CD4-positive, alpha-beta T cell treated with Interleukin-21 for 1 hour (primary cell): ENCODE results near the gene ATRIP.
"Not testable (repeated sequence)": the region's sequence is repeated elsewhere in the genome, so short reads cannot be mapped to it uniquely, and the experiment has no call there.

Source experiments
- DNase-seq: peaks from one replicate; pipeline ENCODE4 v3.0.0-alpha.2; 2020

ATRIP gene

DNA sequence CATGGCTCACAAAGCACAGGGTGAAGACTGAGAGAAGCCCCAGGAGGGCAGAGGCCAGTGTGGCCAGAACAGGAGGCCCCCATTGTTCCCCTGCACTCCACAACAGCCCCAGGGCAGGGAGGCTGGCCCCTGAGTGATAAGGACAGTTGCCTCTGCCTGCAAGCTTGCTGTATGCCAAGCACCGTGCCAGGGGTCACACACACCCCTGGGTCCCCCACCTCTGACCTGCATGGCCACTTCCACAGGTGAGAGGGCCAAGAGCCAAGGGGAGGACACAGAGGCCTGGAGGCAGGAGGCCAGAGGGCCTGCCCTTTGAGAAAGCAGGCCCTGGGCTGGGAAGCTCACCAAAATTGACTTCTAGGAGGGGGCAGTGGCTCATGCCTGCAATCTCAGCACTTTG is 23.7 kb downstream of the ATRIP start:
- no peak for DNase-seq

DNA sequence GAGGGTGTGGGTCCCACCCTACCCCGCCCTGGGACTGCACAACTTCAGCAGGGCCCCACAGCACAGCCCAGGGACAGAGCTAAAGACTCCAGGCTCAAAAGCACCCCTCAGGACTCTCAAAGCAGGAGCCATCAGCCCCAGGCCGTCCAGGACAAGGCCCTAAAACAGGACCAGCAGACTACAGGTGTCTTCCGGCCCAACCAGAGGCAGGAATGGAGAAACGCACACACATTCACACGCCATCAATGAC is 26.1 kb downstream of the ATRIP start:
- DNase-seq = no peak

DNA sequence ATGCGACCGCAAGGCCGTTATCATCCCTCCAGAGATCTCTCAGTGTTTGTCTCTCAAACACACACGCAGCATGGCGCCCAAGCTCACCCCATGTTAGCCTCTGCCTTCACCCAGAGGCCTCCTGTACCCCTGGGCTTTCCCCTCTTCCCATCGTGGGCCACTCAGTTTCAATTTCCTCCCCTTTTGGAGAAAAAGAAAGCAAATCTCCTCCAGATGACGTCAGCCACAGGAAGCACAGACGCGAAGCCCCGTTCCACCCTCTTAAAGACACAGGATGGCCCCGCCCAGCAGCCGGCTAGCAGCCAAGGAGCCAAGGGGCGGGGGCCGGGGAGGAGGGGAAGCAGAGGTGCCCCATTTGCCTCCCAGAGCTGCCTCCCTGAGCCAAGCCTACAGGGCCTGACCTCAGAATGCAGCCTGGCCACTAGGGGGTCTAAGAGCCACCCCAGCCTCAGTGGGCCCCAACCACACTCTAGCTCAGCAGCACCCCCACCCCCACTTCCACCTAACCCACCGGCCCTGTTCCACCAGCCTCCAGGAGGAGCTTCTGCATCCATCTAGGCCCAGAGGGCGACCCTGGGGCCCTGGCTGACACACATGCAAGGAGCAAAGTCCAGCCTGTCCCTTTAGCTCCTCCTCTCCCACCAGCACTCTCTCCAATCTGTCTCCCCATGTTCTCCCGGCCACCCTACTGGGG is 26.5 kb downstream of the ATRIP start:
- DNase-seq = peak; percentile 97

- DNase-seq = no peak
Observed at GRCh38 chr3:48473617-48473952, 27.0 kb downstream of the ATRIP start.

DNA sequence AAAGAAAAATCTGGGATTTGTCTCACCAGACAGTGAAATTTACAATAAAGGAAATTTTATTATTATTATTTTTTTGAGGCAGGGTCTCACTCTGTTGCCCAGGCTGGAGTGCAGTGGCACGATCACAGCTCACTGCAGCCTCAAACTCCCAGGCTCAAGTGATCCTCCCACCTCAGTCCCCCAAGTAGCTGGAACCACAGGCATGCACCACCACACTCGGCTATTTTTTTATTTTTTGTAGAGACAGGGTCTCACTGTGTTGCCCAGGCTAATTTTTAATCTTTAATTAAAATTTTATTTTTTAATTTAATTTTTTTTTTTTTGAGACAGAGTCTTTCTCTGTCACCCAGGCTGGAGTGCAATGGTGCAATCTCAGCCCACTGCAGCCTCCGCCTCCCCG is 27.5 kb downstream of the ATRIP start:
- not testable (repeated sequence) for DNase-seq

DNA sequence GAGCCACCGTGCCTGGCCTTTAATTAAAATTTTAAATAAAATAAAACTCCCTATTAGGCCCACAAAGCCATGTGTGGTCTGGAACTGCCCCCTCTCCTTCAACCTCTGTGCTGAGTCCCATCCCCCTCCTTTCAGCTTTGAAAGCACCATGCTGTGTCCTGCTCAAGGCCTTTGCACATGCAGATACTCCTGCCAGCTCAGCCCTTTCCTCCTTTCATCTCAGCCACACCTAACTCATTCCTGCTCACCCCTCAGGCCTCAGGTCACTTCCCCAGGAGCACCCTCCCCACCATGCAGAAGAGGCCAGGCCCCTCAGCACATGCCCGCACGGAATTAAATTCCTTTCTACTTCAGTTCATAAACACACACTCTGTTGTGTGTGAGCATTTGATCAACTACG is 28.1 kb downstream of the ATRIP start:
- no peak for DNase-seq

DNA sequence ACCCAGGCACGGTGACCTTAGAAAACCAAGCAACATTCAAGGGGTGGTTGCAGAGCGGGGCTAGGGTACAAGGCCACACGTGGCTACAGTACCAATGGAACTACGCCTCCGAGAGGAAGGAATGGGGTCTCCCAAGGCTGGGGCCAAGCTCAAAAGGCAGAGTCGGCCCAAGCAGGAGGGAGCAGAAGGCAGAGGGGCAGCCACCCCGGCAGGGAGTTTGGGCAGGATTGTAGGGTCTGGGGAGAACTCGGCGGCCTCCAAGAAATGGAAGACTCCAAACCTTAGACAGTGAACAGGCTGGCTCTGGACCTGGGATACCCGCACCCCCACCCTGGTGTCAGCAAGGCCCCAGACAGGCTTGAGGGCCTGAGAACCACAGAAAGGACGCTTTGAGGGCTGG is 28.7 kb downstream of the ATRIP start:
- DNase-seq = no peak

GRCh38 chr3:48476426-48477053 is 30.0 kb downstream of the ATRIP start:
- DNase-seq = no peak

DNA sequence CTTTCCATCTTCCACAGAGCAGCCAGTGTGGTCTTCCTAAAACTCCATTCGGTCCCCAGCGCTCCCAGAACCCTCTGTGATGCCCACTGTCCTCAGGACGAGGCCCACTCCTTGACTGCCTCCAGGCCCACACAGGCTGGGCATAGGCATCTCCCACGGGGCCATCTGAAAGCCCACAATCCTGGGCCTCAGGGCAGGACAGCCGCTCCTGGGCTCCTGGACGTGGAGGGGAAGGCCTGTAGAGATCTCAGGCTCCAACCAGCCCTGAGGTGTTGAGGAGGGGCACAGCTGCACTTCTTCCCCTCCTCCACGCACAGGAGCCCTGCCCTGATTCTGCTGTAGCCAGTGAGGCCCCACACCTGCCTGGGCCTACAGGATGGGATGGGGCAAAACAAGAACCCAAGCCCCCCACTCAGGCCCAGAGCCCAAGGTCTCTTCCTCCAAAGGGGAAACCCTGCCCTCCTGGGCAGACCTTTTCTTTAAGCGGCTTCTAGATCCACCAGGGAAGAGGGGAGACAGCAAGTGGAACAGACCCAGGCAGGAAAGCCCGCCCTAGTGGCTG is 31.5 kb downstream of the ATRIP start:
- DNase-seq = no peak

DNA sequence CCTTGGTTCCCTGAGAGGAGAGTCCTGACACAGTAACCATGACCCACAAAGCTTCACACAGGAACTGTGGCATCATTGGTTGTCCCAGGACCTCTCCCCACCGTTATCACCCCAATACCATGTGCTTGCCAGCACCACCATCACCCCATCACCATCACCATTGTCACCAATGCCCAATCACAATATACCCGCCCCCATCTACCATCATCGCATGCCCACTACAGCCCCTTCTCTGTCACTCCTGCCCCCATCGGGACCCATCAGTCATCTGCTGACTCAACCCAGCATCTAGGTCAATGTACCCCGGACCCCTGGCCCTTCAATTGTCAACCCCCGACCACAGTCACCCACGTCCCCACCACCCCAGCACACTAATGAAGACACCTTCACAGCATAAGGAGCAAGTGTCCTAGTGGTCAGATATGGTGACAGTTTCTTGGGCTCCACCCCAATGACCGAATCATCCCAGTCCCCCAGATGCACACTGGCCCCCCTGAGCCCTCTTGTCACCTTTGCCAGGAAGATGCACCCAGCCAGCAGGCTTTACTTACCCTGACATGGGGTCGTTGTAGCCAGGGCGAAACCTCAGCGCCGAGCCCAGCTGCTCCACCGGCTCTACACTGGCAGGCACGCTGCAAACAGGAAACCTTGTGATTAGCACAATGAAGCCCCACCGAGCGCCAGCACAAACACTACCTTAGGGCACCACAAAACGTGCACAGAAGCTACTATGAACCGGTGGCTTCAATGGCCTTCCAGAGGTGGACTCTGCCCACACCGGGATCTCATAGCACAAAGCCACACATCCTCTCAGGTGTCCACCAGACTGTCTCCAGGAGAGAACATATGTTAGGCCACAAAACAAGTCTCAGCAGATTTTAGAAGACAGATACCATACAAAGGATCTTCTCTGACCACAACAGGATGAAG is 32.4 kb downstream of the ATRIP start:
- DNase-seq = peak; percentile 75

DNA sequence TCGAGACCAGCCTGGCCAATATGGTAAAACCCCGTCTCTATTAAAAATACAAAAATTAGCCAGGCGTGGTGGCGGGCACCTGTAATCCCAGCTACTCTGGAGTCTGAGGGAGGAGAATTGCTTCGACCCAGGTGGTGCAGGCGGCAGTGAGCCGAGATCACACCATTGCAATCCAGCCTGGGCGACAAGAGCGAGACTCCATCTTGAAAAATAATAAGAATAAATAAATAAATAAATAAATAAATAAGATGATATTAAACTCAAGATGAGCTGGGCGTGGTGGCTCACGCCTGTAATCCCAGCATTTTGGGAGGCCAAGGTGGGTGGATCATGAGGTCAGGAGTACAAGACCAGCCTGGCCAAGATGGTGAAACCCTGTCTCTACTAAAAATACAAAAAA is 34.4 kb downstream of the ATRIP start:
- not testable (repeated sequence) for DNase-seq

- not testable (repeated sequence) for DNase-seq
Observed at GRCh38 chr3:48482822-48483221, 36.3 kb downstream of the ATRIP start.

- no peak for DNase-seq
Observed at GRCh38 chr3:48486952-48487351, 40.4 kb downstream of the ATRIP start.

DNA sequence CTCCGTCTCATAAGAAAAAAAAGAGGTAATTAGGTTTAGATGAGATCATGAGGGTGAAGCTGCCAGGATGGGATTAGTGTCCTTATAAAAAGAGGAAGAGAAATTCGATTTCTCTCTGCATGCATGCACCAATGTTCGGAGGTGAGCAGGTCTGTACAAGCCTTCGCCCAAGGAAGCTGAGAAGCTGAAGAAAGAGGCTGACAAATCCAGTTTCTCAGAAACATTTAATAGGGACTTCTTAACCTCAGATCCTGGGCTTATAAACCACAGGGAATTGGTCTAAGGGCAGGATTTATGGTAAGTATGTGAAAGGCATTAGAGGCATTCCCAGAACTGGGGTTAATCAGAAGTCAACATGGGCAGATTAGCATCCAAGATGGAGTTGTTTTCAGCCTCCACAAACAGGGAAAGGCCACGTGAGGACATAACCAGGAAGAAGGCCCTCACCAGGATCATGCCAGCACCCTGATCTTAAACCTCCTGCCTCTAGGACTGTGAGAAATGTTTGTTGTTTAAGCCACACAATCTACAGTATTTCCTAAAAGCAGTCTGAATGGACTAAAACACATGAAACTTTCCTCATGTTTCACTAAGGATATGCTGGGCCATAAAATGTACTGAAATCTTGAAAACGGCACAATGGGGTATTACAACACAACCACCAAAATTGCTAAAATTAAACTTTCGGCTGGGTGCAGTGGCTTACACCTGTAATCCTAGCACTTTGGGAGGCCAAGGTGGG is 46.1 kb downstream of the ATRIP start:
- no peak for DNase-seq

DNA sequence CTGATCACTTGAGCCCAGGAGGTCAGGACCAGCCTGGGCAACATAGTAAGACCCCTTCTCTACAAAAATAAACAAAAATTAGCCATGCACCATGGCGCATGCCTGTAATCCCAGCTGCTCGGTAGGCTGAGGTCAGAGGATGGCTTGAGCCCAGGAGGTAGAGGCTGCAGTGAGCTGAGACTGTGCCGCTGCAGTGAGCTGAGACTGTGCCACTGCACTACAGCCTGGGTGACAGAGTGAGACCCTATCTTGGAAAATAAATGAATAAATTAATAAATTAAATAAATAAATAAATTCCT is 46.6 kb downstream of the ATRIP start:
- no peak for DNase-seq

- DNase-seq = no peak
Observed at GRCh38 chr3:48500656-48501055, 54.1 kb downstream of the ATRIP start.

DNA sequence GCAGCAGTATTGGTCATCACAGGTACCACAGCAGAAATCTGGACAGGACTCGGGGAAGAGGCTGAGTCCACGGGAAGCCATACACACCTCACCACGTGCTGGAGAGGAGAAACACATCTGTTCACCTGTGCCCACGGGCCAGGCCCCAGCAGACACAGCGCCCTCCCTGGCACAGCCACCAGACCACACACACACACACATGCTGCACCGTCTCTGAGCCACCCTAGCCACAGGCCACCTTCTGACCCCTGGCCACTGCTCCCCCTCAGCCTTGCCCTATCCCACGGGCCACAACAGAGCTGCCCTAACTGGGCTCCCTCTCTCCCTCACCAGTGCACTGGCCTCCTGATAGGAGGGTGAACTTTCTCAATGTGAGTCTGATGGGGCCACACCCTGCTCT is 54.7 kb downstream of the ATRIP start:
- DNase-seq = no peak

DNA sequence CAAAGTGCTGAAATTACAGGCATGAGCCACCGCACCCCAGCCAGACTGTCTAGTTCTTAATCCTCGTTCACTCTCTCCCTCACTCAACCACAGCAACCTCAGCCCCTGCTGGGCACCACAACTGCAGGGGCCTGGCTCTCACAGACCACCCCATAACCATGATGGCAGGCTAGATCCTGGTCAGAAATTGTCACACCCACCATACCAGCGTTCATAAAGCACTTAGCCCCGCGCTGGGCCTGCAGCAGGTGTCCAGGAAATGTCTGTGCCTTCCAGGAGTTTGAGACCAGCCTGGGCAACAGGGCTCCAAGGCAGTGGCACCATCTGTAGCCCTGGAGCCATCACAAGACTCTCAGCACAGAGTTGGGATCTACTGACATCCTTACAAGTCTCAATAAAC is 55.6 kb downstream of the ATRIP start:
- DNase-seq = no peak

GRCh38 chr3:48502728-48503168 is 56.2 kb downstream of the ATRIP start:
- DNase-seq = no peak

DNA sequence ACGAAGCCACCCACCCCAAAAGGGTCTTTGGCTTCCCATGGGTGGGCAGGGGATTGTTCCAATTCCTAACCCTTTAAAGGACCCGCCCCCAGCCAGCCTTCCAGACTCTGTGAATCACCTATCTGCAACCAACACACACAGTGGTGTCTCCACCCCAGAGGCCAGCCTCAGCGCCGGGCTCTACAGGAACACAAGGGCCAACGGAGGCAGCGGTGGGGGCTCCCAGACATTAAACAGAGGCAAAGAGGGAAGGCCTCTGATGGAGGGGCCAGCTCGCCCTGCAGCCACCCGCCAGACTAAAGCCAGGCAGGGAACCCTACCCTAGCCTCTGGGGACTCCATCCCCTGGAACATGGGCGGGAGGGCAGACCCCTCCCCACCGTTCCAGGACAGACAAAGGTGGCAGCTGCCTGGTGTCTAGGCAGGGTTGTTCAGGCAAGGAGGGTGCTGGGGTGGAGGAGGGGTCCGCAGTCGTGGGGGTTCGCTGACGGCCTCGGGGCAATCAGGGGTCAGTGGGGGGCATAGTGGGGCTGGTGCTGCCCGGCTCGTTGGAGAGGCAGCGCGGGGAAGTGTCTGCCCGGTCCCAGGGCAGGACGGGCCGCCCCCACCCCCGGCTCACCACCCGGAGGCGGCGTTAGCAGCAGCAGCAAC is 57.0 kb downstream of the ATRIP start:
- no peak for DNase-seq

GRCh38 chr3:48504051-48504946 is 57.8 kb downstream of the ATRIP start, which contains the start of gene SHISA5:
SHISA5 (minus strand) TSS chr3:48504174; CDS start chr3:48504094, 80 bp downstream.
- peak; percentile 68 for DNase-seq

GRCh38 chr3:48505146-48505545 is 58.6 kb downstream of the ATRIP start:
- DNase-seq = no peak
